IMR-90 (cell line): ENCODE data around the gene KRT10. TPM values are rescaled to one million over a fixed set of nuclear protein-coding genes. Genes with fewer than 3 reads are reported as not detected.

Experiments used
- ATAC-seq: fragments of 200-7000 bp; cut with Tn5 transposase; 2 replicates; pipeline ENCODE4 v1.9.1; 2020; ENCODE audit warnings: low read depth, mild to moderate bottlenecking, moderate library complexity
- BruUV-seq: library from RNA; stranded (reverse); fragments of 400-500 nt; replicated peaks from 2 replicates; lab custom pipeline; 2021; lab: Mats Ljungman, UMichigan
- CTCF ChIA-PET: fragments of 300-600 bp; formaldehyde crosslinking; extraction: SDS; loops from one replicate; lab custom pipeline; 2021; ENCODE audit warnings: antibody characterized with exemption; lab: Yijun Ruan, JAX
- POLR2A ChIA-PET: fragments of 300-600 bp; sonication (Branson Sonifier 250); formaldehyde crosslinking; loops from one replicate; lab custom pipeline; 2022; ENCODE audit warnings: antibody characterized with exemption; ENCODE audit not compliant: unreplicated experiment; lab: Charles Lee
- DNase-seq: peaks from one replicate; pipeline ENCODE4 v3.0.0; 2013
- H2AFZ ChIP-seq: replicated peaks from 2 replicates; pipeline ENCODE3; 2013; ENCODE audit warnings: low read length, mild to moderate bottlenecking; ENCODE audit not compliant: poor library complexity
- H2AK5ac ChIP-seq: 2 replicates; pipeline ENCODE4 v1.6.1; 2013; ENCODE audit warnings: low read depth, low read length, inconsistent platforms
- H2AK9ac ChIP-seq: replicated peaks from 2 replicates; pipeline ENCODE3; 2013; ENCODE audit warnings: mild to moderate bottlenecking, low read depth, low read length, moderate library complexity; ENCODE audit not compliant: poor library complexity
- H2BK120ac ChIP-seq: 2 replicates; pipeline ENCODE4 v1.6.1; 2013; ENCODE audit warnings: low read depth, low read length, inconsistent platforms
- H2BK15ac ChIP-seq: 3 replicates; pipeline ENCODE4 v1.6.1; 2013; ENCODE audit warnings: low read depth, low read length, inconsistent platforms
- H2BK20ac ChIP-seq: 2 replicates; pipeline ENCODE4 v1.6.1; 2013; ENCODE audit warnings: low read depth, mild to moderate bottlenecking, inconsistent platforms, low read length, moderate library complexity
- H2BK5ac ChIP-seq: 2 replicates; pipeline ENCODE4 v1.6.1; 2013; ENCODE audit warnings: mild to moderate bottlenecking, low read depth, low read length, inconsistent platforms; ENCODE audit not compliant: poor library complexity, severe bottlenecking
- H3K14ac ChIP-seq: replicated peaks from 2 replicates; pipeline ENCODE4 v1.6.1; 2013; ENCODE audit warnings: low read depth, low read length, inconsistent platforms
- H3K18ac ChIP-seq: 2 replicates; pipeline ENCODE4 v1.6.1; 2013; ENCODE audit warnings: low read depth, low read length, control low read depth
- H3K23ac ChIP-seq: 2 replicates; pipeline ENCODE4 v1.6.1; 2013; ENCODE audit warnings: low read depth, low read length, inconsistent platforms
- H3K27ac ChIP-seq: 2 replicates; pipeline ENCODE4 v1.5.1; 2013; ENCODE audit warnings: mild to moderate bottlenecking, control low read depth, low read length; ENCODE audit not compliant: insufficient read depth
- H3K27me3 ChIP-seq: 2 replicates; pipeline ENCODE4 v1.6.1; 2013; ENCODE audit warnings: low read length; ENCODE audit not compliant: control insufficient read depth, insufficient read depth
- H3K36me3 ChIP-seq: 2 replicates; pipeline ENCODE4 v1.6.1; 2013; ENCODE audit warnings: low read length, mixed read lengths; ENCODE audit not compliant: control insufficient read depth, insufficient read depth
- H3K4ac ChIP-seq: 2 replicates; pipeline ENCODE4 v1.6.1; 2013; ENCODE audit warnings: low read depth, low read length, inconsistent platforms
- H3K4me1 ChIP-seq: 2 replicates; pipeline ENCODE4 v1.6.1; 2013; ENCODE audit warnings: low read length, mixed read lengths; ENCODE audit not compliant: control insufficient read depth, insufficient read depth
- H3K4me2 ChIP-seq: 2 replicates; pipeline ENCODE4 v1.6.1; 2013; ENCODE audit warnings: low read depth, mild to moderate bottlenecking, control low read depth, low read length, moderate library complexity
- H3K4me3 ChIP-seq: 2 replicates; pipeline ENCODE4 v1.5.1; 2013; ENCODE audit warnings: low read depth, mild to moderate bottlenecking, control low read depth, low read length, moderate library complexity; ENCODE audit not compliant: insufficient read depth
- H3K56ac ChIP-seq: 2 replicates; pipeline ENCODE4 v1.6.1; 2013; ENCODE audit warnings: low read length, inconsistent platforms; ENCODE audit not compliant: insufficient read depth; ENCODE audit errors: extremely low read depth
- H3K79me1 ChIP-seq, 2 experiments: 2 replicates each; pipeline ENCODE4 v1.6.1; 2013; ENCODE audit warnings: low read length in 2 of 2, inconsistent platforms in 1 of 2, low read depth in 1 of 2
- H3K9ac ChIP-seq: 2 replicates; pipeline ENCODE4 v1.6.1; 2013; ENCODE audit warnings: low read depth, low read length, control low read depth
- H3K9me1 ChIP-seq: 2 replicates; pipeline ENCODE4 v1.6.1; 2013; ENCODE audit warnings: low read length, inconsistent platforms; ENCODE audit not compliant: insufficient read depth
- H3K9me3 ChIP-seq: 2 replicates; pipeline ENCODE4 v1.6.1; 2013; ENCODE audit warnings: low read length; ENCODE audit not compliant: control insufficient read depth, insufficient read depth
- H4K20me1 ChIP-seq: 2 replicates; pipeline ENCODE4 v1.6.1; 2013; ENCODE audit warnings: low read length, inconsistent platforms; ENCODE audit not compliant: insufficient read depth
- H4K5ac ChIP-seq: 2 replicates; pipeline ENCODE4 v1.6.1; 2013; ENCODE audit warnings: mild to moderate bottlenecking, low read depth, low read length, control low read depth
- H4K8ac ChIP-seq, 2 experiments: 2 replicates each; pipeline ENCODE4 v1.6.1; 2013; ENCODE audit warnings: low read depth in 2 of 2, low read length in 2 of 2, control low read depth in 1 of 2, inconsistent platforms in 1 of 2
- H4K91ac ChIP-seq: 2 replicates; pipeline ENCODE4 v1.6.1; 2013; ENCODE audit warnings: low read depth, low read length, inconsistent platforms; ENCODE audit not compliant: insufficient read depth
- MAFK ChIP-seq: IDR thresholded peaks from 2 replicates; pipeline ENCODE4 v1.6.1; 2012; ENCODE audit warnings: low read depth, low read length, improper control_type of control experiment
- RCOR1 ChIP-seq: IDR thresholded peaks from 2 replicates; pipeline ENCODE4 v1.6.1; 2012; ENCODE audit warnings: mild to moderate bottlenecking, low read length, improper control_type of control experiment; ENCODE audit not compliant: insufficient replicate concordance
- WGBS, 2 experiments: methylation state at CpG; one replicate each; pipeline versions ENCODE4 v1.1.5 to v1.1.7; 2013; ENCODE audit warnings: missing lambda C conversion rate in 2 of 2; ENCODE audit not compliant: insufficient read length in 1 of 2; ENCODE audit errors: extremely low coverage in 2 of 2; 5-methylcytosine and 5-hydroxymethylcytosine counted together
- dilution Hi-C: fragments of 300-500 bp; cut with HindIII; formaldehyde crosslinking; loops from one replicate; pipeline ENCODE4 v1.14.3; 2018; ENCODE audit warnings: low sequenced_read_pairs; ENCODE audit not compliant: unreplicated experiment
- in situ Hi-C: fragments of 300-500 bp; cut with MboI; formaldehyde crosslinking; loops from 3 replicates; pipeline ENCODE4 v1.14.3; 2019; ENCODE audit warnings: low sequenced_read_pairs, inconsistent platforms, mixed read lengths
- intact Hi-C: fragments of 100-400 bp; cut with micrococcal nuclease; formaldehyde crosslinking; loops from 2 replicates; pipeline ENCODE4 v1.10.0; 2022
- polyA plus RNA-seq, 3 experiments: library from polyadenylated mRNA; depleted of rRNA; stranded (reverse); fragments of >200 nt; gene quantifications; 2 replicates each; pipeline ENCODE4 v1.2.3, GENCODE V29; 2012; ENCODE audit warnings: low replicate concordance in 1 of 3
- total RNA-seq: library from RNA; depleted of rRNA; stranded (reverse); fragments of >200 nt; gene quantifications from 2 replicates; pipeline ENCODE4 v1.2.3, GENCODE V29; 2012

The KRT10 gene
- total and polyA plus RNA-seq, 2 of the 4 experiments (the other 2 are of a cell fraction): 0.18 to 18.3 TPM

DNA sequence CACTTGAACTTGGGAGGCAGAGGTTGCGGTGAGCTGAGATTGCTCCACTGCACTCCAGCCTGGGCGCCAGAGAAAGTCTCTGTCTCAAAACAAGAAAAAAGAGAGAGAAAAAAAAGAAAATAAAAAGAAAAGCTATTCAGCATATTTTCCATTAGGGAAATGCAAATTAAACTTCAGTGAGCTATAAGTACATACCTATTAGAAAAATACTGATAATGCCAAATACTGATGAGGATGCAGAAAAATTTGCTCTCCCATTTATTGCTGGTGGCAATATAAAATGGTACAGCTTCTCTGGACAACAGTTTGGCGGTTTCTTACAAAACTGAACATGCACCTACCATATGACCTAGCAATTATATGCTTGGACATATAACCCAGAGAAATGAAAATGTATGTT, 9.8 kb downstream of the KRT10 start:
- ChIA-PET POLR2A (no interaction called here), CTCF (no interaction called here)
- dilution Hi-C loops: no loop called here
- Histone ChIP-seq H3K27ac (no peak overlapping the region), H3K23ac (no peak overlapping the region), H4K20me1 (no peaks in the 10 kb centered on the region), H3K9ac (no peak overlapping the region), H3K14ac (no peak overlapping the region), H3K18ac (no peak overlapping the region), H3K27me3 (no peaks in the 10 kb centered on the region), H4K91ac (no peak overlapping the region), H3K79me1 (peaks cover 6 to 9% of the 10 kb centered on the region in 2 experiments), H2AK9ac (no peak overlapping the region), H2BK20ac (no peak overlapping the region), H3K4me3 (no peak overlapping the region), H3K9me1 (no peaks in the 10 kb centered on the region; the same call in 1 of the 2 replicates), H3K56ac (no peak overlapping the region), H3K9me3 (no peaks in the 10 kb centered on the region), H4K5ac (no peak overlapping the region), H2BK5ac (no peak overlapping the region), H2BK15ac (no peak overlapping the region), H4K8ac (no peak overlapping the region), H3K4me2 (no peak overlapping the region), H2BK120ac (no peak overlapping the region), H3K4ac (no peak overlapping the region), H3K4me1 (peaks cover 2% of the 10 kb centered on the region; the same call in 1 of the 2 replicates), H2AFZ (no peak overlapping the region), H2AK5ac (no peak overlapping the region), H3K36me3 (peaks cover 9% of the 10 kb centered on the region)
- in situ Hi-C loops: no loop called here
- no TSS peak for BruUV-seq
- no peak for ATAC-seq
- WGBS, 2 experiments: no CpG with 5 or more reads among the region's 3 CpGs
- intact Hi-C loops: no loop called here
- DNase-seq: no peak
- TF ChIP-seq MAFK (0 out of 2 replicates have a peak, but pooled peaks have one; percentile 6), RCOR1 (no peak)
